Neuronal stem cell (in vitro differentiated cells): Measurements from ENCODE around the gene RIBC1.

Experiments
- DNase-seq: peaks from one replicate; pipeline ENCODE4 v3.0.0-alpha.2; 2013; ENCODE audit warnings: low spot score
- H2AFZ ChIP-seq: one replicate; pipeline ENCODE4 v1.6.1; 2013; ENCODE audit warnings: mild to moderate bottlenecking, low read length, inconsistent platforms
- H2AK5ac ChIP-seq: 2 replicates; pipeline ENCODE4 v1.6.1; 2013; ENCODE audit warnings: low read depth, mild to moderate bottlenecking, inconsistent platforms, low read length, moderate library complexity, mixed read lengths
- H2BK120ac ChIP-seq: 2 replicates; pipeline ENCODE4 v1.6.1; 2013; ENCODE audit warnings: low read depth, mild to moderate bottlenecking, inconsistent platforms, low read length, moderate library complexity, mixed read lengths
- H2BK12ac ChIP-seq: one replicate; pipeline ENCODE4 v1.6.1; 2013; ENCODE audit warnings: low read length, inconsistent platforms
- H2BK15ac ChIP-seq: 2 replicates; pipeline ENCODE4 v1.6.1; 2013; ENCODE audit warnings: mild to moderate bottlenecking, low read length, inconsistent platforms, mixed read lengths
- H2BK5ac ChIP-seq: one replicate; pipeline ENCODE4 v1.6.1; 2013; ENCODE audit warnings: inconsistent platforms, mild to moderate bottlenecking, low read length, moderate library complexity
- H3K14ac ChIP-seq: one replicate; pipeline ENCODE4 v1.6.1; 2013; ENCODE audit warnings: low read length, inconsistent platforms
- H3K18ac ChIP-seq: 2 replicates; pipeline ENCODE4 v1.6.1; 2013; ENCODE audit warnings: low read length, inconsistent platforms
- H3K23ac ChIP-seq: 2 replicates; pipeline ENCODE4 v1.6.1; 2013; ENCODE audit warnings: low read depth, mild to moderate bottlenecking, mixed read lengths, low read length, inconsistent platforms; ENCODE audit not compliant: poor library complexity
- H3K27ac ChIP-seq: replicated peaks from 3 replicates; pipeline ENCODE4 v1.5.1; 2013; ENCODE audit warnings: low read length, inconsistent platforms
- H3K27me3 ChIP-seq, 3 experiments: 2 replicates each; pipeline ENCODE4 v1.6.1; 2013; ENCODE audit warnings: low read length in 3 of 3, mild to moderate bottlenecking in 2 of 3, inconsistent platforms in 1 of 3, low read depth in 1 of 3, mixed read lengths in 1 of 3, moderate library complexity in 1 of 3; ENCODE audit not compliant: control insufficient read depth in 3 of 3, insufficient read depth in 3 of 3
- H3K36me3 ChIP-seq, 2 donors: replicated peaks in 1 of 2; 2 replicates each; pipeline ENCODE4 v1.6.1; 2013; ENCODE audit warnings: low read length in 2 of 2; ENCODE audit not compliant: control insufficient read depth in 2 of 2, insufficient read depth in 2 of 2
- H3K4ac ChIP-seq: 2 replicates; pipeline ENCODE4 v1.6.1; 2013; ENCODE audit warnings: inconsistent platforms, mild to moderate bottlenecking, low read length, moderate library complexity
- H3K4me1 ChIP-seq, 2 donors: 1 replicate in 1 of 2; 2 replicates in 1 of 2; pipeline ENCODE4 v1.6.1; 2013; ENCODE audit warnings: low read length in 2 of 2, low read depth in 1 of 2; ENCODE audit not compliant: control insufficient read depth in 2 of 2, insufficient read depth in 1 of 2
- H3K4me2 ChIP-seq: one replicate; pipeline ENCODE4 v1.6.1; 2013; ENCODE audit warnings: mild to moderate bottlenecking, low read length, inconsistent platforms; ENCODE audit not compliant: insufficient read depth, poor library complexity, severe bottlenecking
- H3K4me3 ChIP-seq, 2 donors: 2 replicates each; pipeline ENCODE4 v1.5.1; 2013; ENCODE audit warnings: low read length in 2 of 2, mild to moderate bottlenecking in 2 of 2, inconsistent platforms in 1 of 2, moderate library complexity in 1 of 2
- H3K79me1 ChIP-seq: one replicate; pipeline ENCODE4 v1.6.1; 2013; ENCODE audit warnings: low read depth, mild to moderate bottlenecking, inconsistent platforms, low read length, moderate library complexity
- H3K9ac ChIP-seq: one replicate; pipeline ENCODE4 v1.6.1; 2013; ENCODE audit warnings: mild to moderate bottlenecking, low read depth, low read length, inconsistent platforms; ENCODE audit not compliant: poor library complexity
- H3K9me3 ChIP-seq, 2 donors: replicated peaks in 1 of 2; 2 replicates each; pipeline versions ENCODE3 to v1.6.1; 2013; ENCODE audit warnings: low read length in 2 of 2, mild to moderate bottlenecking in 2 of 2, inconsistent platforms in 1 of 2, low read depth in 1 of 2, mixed read lengths in 1 of 2, moderate library complexity in 1 of 2; ENCODE audit not compliant: control insufficient read depth in 2 of 2, insufficient read depth in 1 of 2
- H4K8ac ChIP-seq: one replicate; pipeline ENCODE4 v1.6.1; 2013; ENCODE audit warnings: low read depth, mild to moderate bottlenecking, inconsistent platforms, low read length, moderate library complexity
- H4K91ac ChIP-seq: one replicate; pipeline ENCODE4 v1.6.1; 2013; ENCODE audit warnings: low read length, low read depth, mild to moderate bottlenecking, inconsistent platforms; ENCODE audit not compliant: poor library complexity
- WGBS, 2 donors: extraction: QIAGEN DNeasy Blood & Tissue Kit; methylation state at CpG; one replicate each; pipeline ENCODE4 v1.1.7; 2013; ENCODE audit warnings: missing lambda C conversion rate in 2 of 2, mixed read lengths in 1 of 2; ENCODE audit not compliant: insufficient read length in 2 of 2, insufficient replicate concordance in 1 of 2; ENCODE audit errors: extremely low coverage in 2 of 2; 5-methylcytosine and 5-hydroxymethylcytosine counted together

The RIBC1 gene

GRCh38 chrX:53376888-53377287 lies 45.8 kb upstream of the RIBC1 start:
- Histone ChIP-seq H3K9me3 (peaks cover 0 to 4% of the 10 kb centered on the region in 2 donors), H2BK15ac (no peak overlapping the region), H4K91ac (no peak overlapping the region), H3K4me3 (no peak overlapping the region), H3K27me3 (no peaks in the 10 kb centered on the region), H3K4me1 (no peaks in the 10 kb centered on the region), H3K4me2 (no peak overlapping the region), H3K36me3 (peaks cover 22 to 69% of the 10 kb centered on the region in 2 donors), H3K4ac (no peak overlapping the region), H3K14ac (no peak overlapping the region), H2AK5ac (no peak overlapping the region), H3K9ac (no peak overlapping the region), H3K79me1 (no peaks in the 10 kb centered on the region), H3K23ac (no peak overlapping the region), H2BK120ac (no peak overlapping the region), H4K8ac (no peak overlapping the region), H2BK5ac (no peak overlapping the region), H3K18ac (no peak overlapping the region), H2AFZ (no peak overlapping the region), H3K27ac (no peak overlapping the region), H2BK12ac (no peak overlapping the region)
- no peak for DNase-seq
- no CpG with 5 or more reads among the region's 6 CpGs for WGBS, 2 donors

DNA sequence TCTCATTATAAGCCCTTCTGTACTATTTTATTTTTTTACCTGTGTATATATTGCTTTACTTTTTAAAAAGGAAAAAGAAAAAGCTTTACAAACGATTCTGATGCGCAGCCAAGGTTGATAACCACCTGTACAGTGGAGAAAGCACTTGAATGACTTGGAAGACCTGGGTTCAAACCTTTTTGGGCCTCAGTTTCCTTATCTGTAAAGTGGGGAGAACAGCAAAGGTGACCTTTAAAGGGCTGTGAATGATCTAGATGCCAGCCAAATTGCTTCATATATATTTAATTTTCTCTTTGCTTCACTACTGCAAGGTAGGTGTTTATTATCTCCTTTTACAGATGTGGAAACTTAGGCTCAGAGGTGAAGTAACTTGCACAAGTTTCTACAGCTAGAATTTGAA lies 45.2 kb upstream of the RIBC1 start:
- Histone ChIP-seq H3K4ac (no peak overlapping the region), H3K4me2 (no peak overlapping the region), H3K27me3 (no peaks in the 10 kb centered on the region), H3K27ac (no peak overlapping the region), H2AFZ (no peak overlapping the region), H3K79me1 (no peaks in the 10 kb centered on the region), H3K14ac (no peak overlapping the region), H3K18ac (no peak overlapping the region), H2BK12ac (no peak overlapping the region), H4K91ac (no peak overlapping the region), H3K4me3 (no peak overlapping the region), H2AK5ac (no peak overlapping the region), H3K36me3 (peaks cover 26 to 75% of the 10 kb centered on the region in 2 donors), H2BK5ac (no peak overlapping the region), H2BK120ac (no peak overlapping the region), H3K23ac (no peak overlapping the region), H3K9me3 (peaks cover 0 to 4% of the 10 kb centered on the region in 2 donors), H3K4me1 (no peaks in the 10 kb centered on the region), H2BK15ac (no peak overlapping the region), H4K8ac (no peak overlapping the region), H3K9ac (no peak overlapping the region)
- no peak for DNase-seq
- no CpG with 5 or more reads among the region's 2 CpGs for WGBS, 2 donors

- Histone ChIP-seq H3K4me2 (no peak overlapping the region), H3K36me3 (peaks cover 31 to 91% of the 10 kb centered on the region in 2 donors), H3K18ac (no peak overlapping the region), H3K4ac (no peak overlapping the region), H4K91ac (no peak overlapping the region), H3K23ac (no peak overlapping the region), H2AK5ac (no peak overlapping the region), H2BK120ac (no peak overlapping the region), H4K8ac (no peak overlapping the region), H3K4me1 (no peaks in the 10 kb centered on the region), H3K14ac (no peak overlapping the region), H2BK15ac (no peak overlapping the region), H3K27ac (no peak overlapping the region), H3K79me1 (no peaks in the 10 kb centered on the region), H2BK5ac (no peak overlapping the region), H3K27me3 (no peaks in the 10 kb centered on the region), H2BK12ac (no peak overlapping the region), H2AFZ (no peak overlapping the region), H3K4me3 (no peak overlapping the region), H3K9ac (no peak overlapping the region), H3K9me3 (peaks cover 0 to 4% of the 10 kb centered on the region in 2 donors)
- DNase-seq, result no peak
- no CpG with 5 or more reads among the region's 3 CpGs for WGBS, 2 donors
Observed at GRCh38 chrX:53379008-53379710, 43.5 kb upstream of the RIBC1 start.

GRCh38 chrX:53379747-53380146 lies 42.9 kb upstream of the RIBC1 start:
- no peaks in the 10 kb centered on the region for H3K4me1 ChIP-seq
- no peak overlapping the region for H2BK5ac ChIP-seq
- H3K14ac ChIP-seq, result no peak overlapping the region
- H3K27me3 ChIP-seq, result no peaks in the 10 kb centered on the region
- no peak overlapping the region for H2BK15ac ChIP-seq
- H2AFZ ChIP-seq, result no peak overlapping the region
- H3K36me3 ChIP-seq, result peaks cover 31 to 92% of the 10 kb centered on the region in 2 donors
- no peak overlapping the region for H3K9ac ChIP-seq
- H4K8ac ChIP-seq, result no peak overlapping the region
- no peak overlapping the region for H2BK12ac ChIP-seq
- WGBS, 2 donors, result no CpG with 5 or more reads among the region's 4 CpGs
- H3K4me2 ChIP-seq, result no peak overlapping the region
- DNase-seq, result no peak
- no peak overlapping the region for H3K27ac ChIP-seq
- no peak overlapping the region for H2BK120ac ChIP-seq
- H3K23ac ChIP-seq, result no peak overlapping the region
- H3K4me3 ChIP-seq, result no peak overlapping the region
- H3K9me3 ChIP-seq, result peaks cover 0 to 4% of the 10 kb centered on the region in 2 donors
- H4K91ac ChIP-seq, result no peak overlapping the region
- no peak overlapping the region for H3K4ac ChIP-seq
- H2AK5ac ChIP-seq, result no peak overlapping the region
- no peak overlapping the region for H3K18ac ChIP-seq
- H3K79me1 ChIP-seq, result no peaks in the 10 kb centered on the region
